IPS DF 4.7 (cell line): ENCODE measurements around the gene ZNF385D.

ENCODE experiments used
- DNase-seq: peaks from one replicate; pipeline ENCODE4 v3.0.0-alpha.2; 2013; ENCODE audit warnings: low spot score; ENCODE audit errors: extremely low read depth

ZNF385D gene

GRCh38 chr3:21457084-21457483 lies 293.9 kb downstream of the ZNF385D start:
- no peak for DNase-seq

- no peak for DNase-seq
These were observed 301.3 kb downstream of the ZNF385D start for GRCh38 chr3:21449738-21450137.

GRCh38 chr3:21447476-21448151 lies 303.4 kb downstream of the ZNF385D start:
- DNase-seq = no peak

- no peak for DNase-seq
These were observed 304.0 kb downstream of the ZNF385D start for GRCh38 chr3:21446945-21447475.

GRCh38 chr3:21446027-21446426 lies 305.0 kb downstream of the ZNF385D start:
- no peak for DNase-seq

GRCh38 chr3:21441821-21442220 lies 309.2 kb downstream of the ZNF385D start:
- DNase-seq = no peak

- DNase-seq = no peak
These were observed 314.2 kb downstream of the ZNF385D start for GRCh38 chr3:21436835-21437234.

- no peak for DNase-seq
These were observed 315.1 kb downstream of the ZNF385D start for GRCh38 chr3:21435871-21436270.

GRCh38 chr3:21434310-21434709 lies 316.7 kb downstream of the ZNF385D start:
- no peak for DNase-seq

- no peak for DNase-seq
These were observed 317.3 kb downstream of the ZNF385D start for GRCh38 chr3:21433751-21434150.

- DNase-seq = no peak
These were observed 324.1 kb downstream of the ZNF385D start for GRCh38 chr3:21426920-21427319.

- DNase-seq = no peak
These were observed 325.3 kb downstream of the ZNF385D start for GRCh38 chr3:21425715-21426114.

- no peak for DNase-seq
These were observed 329.9 kb downstream of the ZNF385D start for GRCh38 chr3:21421096-21421495.

GRCh38 chr3:21417991-21418390 lies 333.0 kb downstream of the ZNF385D start:
- no peak for DNase-seq

GRCh38 chr3:21414506-21414905 lies 336.5 kb downstream of the ZNF385D start:
- DNase-seq = no peak

GRCh38 chr3:21411058-21411457 lies 340.0 kb downstream of the ZNF385D start:
- DNase-seq = no peak

- no peak for DNase-seq
These were observed 341.6 kb downstream of the ZNF385D start for GRCh38 chr3:21409401-21409800.

GRCh38 chr3:21407743-21408142 lies 343.3 kb downstream of the ZNF385D start:
- no peak for DNase-seq

GRCh38 chr3:21405671-21406667 lies 345.0 kb downstream of the ZNF385D start:
- DNase-seq = no peak

GRCh38 chr3:21398461-21398860 lies 352.5 kb downstream of the ZNF385D start:
- DNase-seq = no peak

- no peak for DNase-seq
These were observed 357.2 kb downstream of the ZNF385D start for GRCh38 chr3:21393683-21394311.

- no peak for DNase-seq
These were observed 358.5 kb downstream of the ZNF385D start for GRCh38 chr3:21392526-21392925.
